Measurements from ENCODE around the gene PKHD1.

- TF ChIP-seq, protein P1, sequence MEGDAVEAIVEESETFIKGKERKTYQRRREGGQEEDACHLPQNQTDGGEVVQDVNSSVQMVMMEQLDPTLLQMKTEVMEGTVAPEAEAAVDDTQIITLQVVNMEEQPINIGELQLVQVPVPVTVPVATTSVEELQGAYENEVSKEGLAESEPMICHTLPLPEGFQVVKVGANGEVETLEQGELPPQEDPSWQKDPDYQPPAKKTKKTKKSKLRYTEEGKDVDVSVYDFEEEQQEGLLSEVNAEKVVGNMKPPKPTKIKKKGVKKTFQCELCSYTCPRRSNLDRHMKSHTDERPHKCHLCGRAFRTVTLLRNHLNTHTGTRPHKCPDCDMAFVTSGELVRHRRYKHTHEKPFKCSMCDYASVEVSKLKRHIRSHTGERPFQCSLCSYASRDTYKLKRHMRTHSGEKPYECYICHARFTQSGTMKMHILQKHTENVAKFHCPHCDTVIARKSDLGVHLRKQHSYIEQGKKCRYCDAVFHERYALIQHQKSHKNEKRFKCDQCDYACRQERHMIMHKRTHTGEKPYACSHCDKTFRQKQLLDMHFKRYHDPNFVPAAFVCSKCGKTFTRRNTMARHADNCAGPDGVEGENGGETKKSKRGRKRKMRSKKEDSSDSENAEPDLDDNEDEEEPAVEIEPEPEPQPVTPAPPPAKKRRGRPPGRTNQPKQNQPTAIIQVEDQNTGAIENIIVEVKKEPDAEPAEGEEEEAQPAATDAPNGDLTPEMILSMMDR (IDR thresholded peaks at IDR 0.05; ENCODE audit: insufficient read depth, low read length) = no peak
- TF ChIP-seq GABPA (IDR thresholded peaks at IDR 0.05; ENCODE audit: low read depth) = no peak
- no peak for TF ChIP-seq POLR2AphosphoS5 (IDR thresholded peaks at IDR 0.05; ENCODE audit: low read depth)
Measured at GRCh38 chr6:52130440-52130839, 43.0 kb upstream of the PKHD1 start.

Measured in HL-60 (cell line).